ENCODE measurements around the gene TMEM72. TPM values are rescaled to one million over a fixed set of nuclear protein-coding genes. Genes with fewer than 3 reads are reported as not detected.
A peak's percentile ranks its signal among the peaks of the same experiment; 100 is the strongest.

The TMEM72 gene
- total and polyA plus RNA-seq, 4 donors: 0.33 to 8.0 (median 0.92) TPM

GRCh38 chr10:44911951-44912350 is 814 bp downstream of the TMEM72 start:
- no peak for DNase-seq (ENCODE audit: low read depth in 4 of 6, low spot score in 6 of 6)
- Histone ChIP-seq H3K27me3 (ENCODE audit: control insufficient read depth, insufficient read depth, low read length) (no peaks in the 10 kb centered on the region), H3K27ac (ENCODE audit: low read depth, low read length) (no peak overlapping the region), H3K4me1 (ENCODE audit: control insufficient read depth, insufficient read depth, low read length) (peaks cover 19% of the 10 kb centered on the region), H3K36me3 (ENCODE audit: control insufficient read depth, insufficient read depth, low read length) (no peaks in the 10 kb centered on the region), H3K4me3 (ENCODE audit: low read depth, low read length) (no peak overlapping the region), H3K9me3 (ENCODE audit: control insufficient read depth, insufficient read depth, low read length) (no peaks in the 10 kb centered on the region)
- 88% methylated on average over 3 of the region's 3 CpGs for WGBS (ENCODE audit: insufficient coverage)

GRCh38 chr10:44913350-44914081 is 2.4 kb downstream of the TMEM72 start:
- no peak overlapping the region for H3K27ac ChIP-seq (ENCODE audit: low read depth, low read length)
- H3K9me3 ChIP-seq (ENCODE audit: control insufficient read depth, insufficient read depth, low read length): no peaks in the 10 kb centered on the region
- no peaks in the 10 kb centered on the region for H3K27me3 ChIP-seq (ENCODE audit: control insufficient read depth, insufficient read depth, low read length)
- H3K36me3 ChIP-seq (ENCODE audit: control insufficient read depth, insufficient read depth, low read length): no peaks in the 10 kb centered on the region
- H3K4me1 ChIP-seq (ENCODE audit: control insufficient read depth, insufficient read depth, low read length): peaks cover 19% of the 10 kb centered on the region
- H3K4me3 ChIP-seq (ENCODE audit: low read depth, low read length): no peak overlapping the region
- DNase-seq (ENCODE audit: low read depth in 4 of 6, low spot score in 6 of 6): peak in 1 of 6 donors; percentile 76
- 60% methylated on average over 2 of the region's 12 CpGs for WGBS (ENCODE audit: insufficient coverage)

- no peak for DNase-seq (ENCODE audit: low read depth in 4 of 6, low spot score in 6 of 6)
- WGBS (ENCODE audit: insufficient coverage): 88% methylated on average over 2 of the region's 2 CpGs
- H3K27ac ChIP-seq (ENCODE audit: low read depth, low read length): no peak overlapping the region
- no peaks in the 10 kb centered on the region for H3K36me3 ChIP-seq (ENCODE audit: control insufficient read depth, insufficient read depth, low read length)
- peaks cover 19% of the 10 kb centered on the region for H3K4me1 ChIP-seq (ENCODE audit: control insufficient read depth, insufficient read depth, low read length)
- no peaks in the 10 kb centered on the region for H3K27me3 ChIP-seq (ENCODE audit: control insufficient read depth, insufficient read depth, low read length)
- H3K4me3 ChIP-seq (ENCODE audit: low read depth, low read length): no peak overlapping the region
- H3K9me3 ChIP-seq (ENCODE audit: control insufficient read depth, insufficient read depth, low read length): no peaks in the 10 kb centered on the region
Measured at GRCh38 chr10:44914891-44915290, 3.8 kb downstream of the TMEM72 start.

- no peak for DNase-seq (ENCODE audit: low read depth in 4 of 6, low spot score in 6 of 6)
- H3K27ac ChIP-seq (ENCODE audit: low read depth, low read length): no peak overlapping the region
- no peaks in the 10 kb centered on the region for H3K9me3 ChIP-seq (ENCODE audit: control insufficient read depth, insufficient read depth, low read length)
- no peaks in the 10 kb centered on the region for H3K27me3 ChIP-seq (ENCODE audit: control insufficient read depth, insufficient read depth, low read length)
- no peaks in the 10 kb centered on the region for H3K36me3 ChIP-seq (ENCODE audit: control insufficient read depth, insufficient read depth, low read length)
- 12% methylated on average over 2 of the region's 2 CpGs for WGBS (ENCODE audit: insufficient coverage)
- H3K4me1 ChIP-seq (ENCODE audit: control insufficient read depth, insufficient read depth, low read length): peaks cover 10% of the 10 kb centered on the region
- no peak overlapping the region for H3K4me3 ChIP-seq (ENCODE audit: low read depth, low read length)
Measured at GRCh38 chr10:44916429-44916828, 5.3 kb downstream of the TMEM72 start.

GRCh38 chr10:44917848-44918247 is 6.7 kb downstream of the TMEM72 start:
- Histone ChIP-seq H3K4me1 (ENCODE audit: control insufficient read depth, insufficient read depth, low read length) (peaks cover 4% of the 10 kb centered on the region), H3K36me3 (ENCODE audit: control insufficient read depth, insufficient read depth, low read length) (no peaks in the 10 kb centered on the region), H3K27me3 (ENCODE audit: control insufficient read depth, insufficient read depth, low read length) (no peaks in the 10 kb centered on the region), H3K27ac (ENCODE audit: low read depth, low read length) (no peak overlapping the region), H3K4me3 (ENCODE audit: low read depth, low read length) (no peak overlapping the region), H3K9me3 (ENCODE audit: control insufficient read depth, insufficient read depth, low read length) (no peaks in the 10 kb centered on the region)
- no peak for DNase-seq (ENCODE audit: low read depth in 4 of 6, low spot score in 6 of 6)
- 100% methylated on average over 1 of the region's 3 CpGs for WGBS (ENCODE audit: insufficient coverage)

GRCh38 chr10:44920252-44920651 is 9.1 kb downstream of the TMEM72 start:
- Histone ChIP-seq H3K9me3 (ENCODE audit: control insufficient read depth, insufficient read depth, low read length) (no peaks in the 10 kb centered on the region), H3K27me3 (ENCODE audit: control insufficient read depth, insufficient read depth, low read length) (no peaks in the 10 kb centered on the region), H3K4me1 (ENCODE audit: control insufficient read depth, insufficient read depth, low read length) (peaks cover 5% of the 10 kb centered on the region), H3K36me3 (ENCODE audit: control insufficient read depth, insufficient read depth, low read length) (peaks cover 3% of the 10 kb centered on the region), H3K4me3 (ENCODE audit: low read depth, low read length) (no peak overlapping the region), H3K27ac (ENCODE audit: low read depth, low read length) (no peak overlapping the region)
- WGBS (ENCODE audit: insufficient coverage): 90% methylated on average over 3 of the region's 3 CpGs
- DNase-seq (ENCODE audit: low read depth in 4 of 6, low spot score in 6 of 6): no peak

GRCh38 chr10:44921061-44921460 is 9.9 kb downstream of the TMEM72 start:
- Histone ChIP-seq H3K4me1 (ENCODE audit: control insufficient read depth, insufficient read depth, low read length) (peaks cover 5% of the 10 kb centered on the region), H3K27ac (ENCODE audit: low read depth, low read length) (no peak overlapping the region), H3K9me3 (ENCODE audit: control insufficient read depth, insufficient read depth, low read length) (no peaks in the 10 kb centered on the region), H3K4me3 (ENCODE audit: low read depth, low read length) (no peak overlapping the region), H3K36me3 (ENCODE audit: control insufficient read depth, insufficient read depth, low read length) (peaks cover 3% of the 10 kb centered on the region), H3K27me3 (ENCODE audit: control insufficient read depth, insufficient read depth, low read length) (no peaks in the 10 kb centered on the region)
- DNase-seq (ENCODE audit: low read depth in 4 of 6, low spot score in 6 of 6): no peak
- 89% methylated on average over 5 of the region's 5 CpGs for WGBS (ENCODE audit: insufficient coverage)

- H3K4me3 ChIP-seq (ENCODE audit: low read depth, low read length): no peak overlapping the region
- H3K27me3 ChIP-seq (ENCODE audit: control insufficient read depth, insufficient read depth, low read length): no peaks in the 10 kb centered on the region
- H3K27ac ChIP-seq (ENCODE audit: low read depth, low read length): no peak overlapping the region
- WGBS (ENCODE audit: insufficient coverage): 90% methylated on average over 2 of the region's 3 CpGs
- H3K4me1 ChIP-seq (ENCODE audit: control insufficient read depth, insufficient read depth, low read length): peaks cover 5% of the 10 kb centered on the region
- H3K36me3 ChIP-seq (ENCODE audit: control insufficient read depth, insufficient read depth, low read length): peaks cover 3% of the 10 kb centered on the region
- no peaks in the 10 kb centered on the region for H3K9me3 ChIP-seq (ENCODE audit: control insufficient read depth, insufficient read depth, low read length)
- no peak for DNase-seq (ENCODE audit: low read depth in 4 of 6, low spot score in 6 of 6)
Measured at GRCh38 chr10:44921506-44921905, 10.4 kb downstream of the TMEM72 start.

GRCh38 chr10:44922021-44922420 is 10.9 kb downstream of the TMEM72 start:
- DNase-seq (ENCODE audit: low read depth in 4 of 6, low spot score in 6 of 6): no peak
- H3K4me3 ChIP-seq (ENCODE audit: low read depth, low read length): no peak overlapping the region
- H3K36me3 ChIP-seq (ENCODE audit: control insufficient read depth, insufficient read depth, low read length): peaks cover 3% of the 10 kb centered on the region
- peaks cover 5% of the 10 kb centered on the region for H3K4me1 ChIP-seq (ENCODE audit: control insufficient read depth, insufficient read depth, low read length)
- H3K9me3 ChIP-seq (ENCODE audit: control insufficient read depth, insufficient read depth, low read length): no peaks in the 10 kb centered on the region
- no peaks in the 10 kb centered on the region for H3K27me3 ChIP-seq (ENCODE audit: control insufficient read depth, insufficient read depth, low read length)
- H3K27ac ChIP-seq (ENCODE audit: low read depth, low read length): no peak overlapping the region
- WGBS (ENCODE audit: insufficient coverage): 100% methylated on average over 5 of the region's 5 CpGs

GRCh38 chr10:44922796-44923545 is 11.8 kb downstream of the TMEM72 start:
- no peaks in the 10 kb centered on the region for H3K9me3 ChIP-seq (ENCODE audit: control insufficient read depth, insufficient read depth, low read length)

More at GRCh38 chr10:44922796-44923545, 11.8 kb downstream of the TMEM72 start:
- no peak overlapping the region for H3K4me3 ChIP-seq (ENCODE audit: low read depth, low read length)
- H3K27ac ChIP-seq (ENCODE audit: low read depth, low read length): no peak overlapping the region
- peaks cover 3% of the 10 kb centered on the region for H3K36me3 ChIP-seq (ENCODE audit: control insufficient read depth, insufficient read depth, low read length)
- H3K4me1 ChIP-seq (ENCODE audit: control insufficient read depth, insufficient read depth, low read length): peaks cover 5% of the 10 kb centered on the region
- H3K27me3 ChIP-seq (ENCODE audit: control insufficient read depth, insufficient read depth, low read length): no peaks in the 10 kb centered on the region
- no peak for DNase-seq (ENCODE audit: low read depth in 4 of 6, low spot score in 6 of 6)
- 90% methylated on average over 7 of the region's 7 CpGs for WGBS (ENCODE audit: insufficient coverage)
